Keratinocyte (primary cell): ENCODE data around the gene PPEF2. TPM values are rescaled to one million over a fixed set of nuclear protein-coding genes. Genes with fewer than 3 reads are reported as not detected.

Experiments
- DNase-seq: peaks from one replicate; pipeline ENCODE4 v3.0.0-alpha.2; 2011; ENCODE audit warnings: low read depth, missing footprints, low spot score
- FAIRE-seq: peaks from 2 replicates; lab custom pipeline; 2011; peaks lifted over from hg19 to GRCh38; lab: Jason Lieb, UNC
- H2AFZ ChIP-seq: 2 replicates; pipeline ENCODE4 v1.6.0; 2012; ENCODE audit warnings: low read length, control low read depth, inconsistent platforms; ENCODE audit not compliant: control insufficient read depth
- H3K27ac ChIP-seq: 2 replicates; pipeline ENCODE4 v1.5.1; 2011; ENCODE audit warnings: low read length; ENCODE audit not compliant: control insufficient read depth, insufficient read depth
- H3K27me3 ChIP-seq: 3 replicates; pipeline ENCODE4 v1.6.0; 2011; ENCODE audit warnings: low read length; ENCODE audit not compliant: control insufficient read depth, insufficient read depth; ENCODE audit errors: extremely low read depth
- H3K36me3 ChIP-seq, 2 experiments: 2 replicates in 1 of 2; 3 replicates in 1 of 2; pipeline ENCODE4 v1.5.1; 2011; ENCODE audit warnings: low read length in 2 of 2, mild to moderate bottlenecking in 1 of 2; ENCODE audit not compliant: control insufficient read depth in 2 of 2, insufficient read depth in 2 of 2; ENCODE audit errors: extremely low read depth in 1 of 2
- H3K4me1 ChIP-seq: 3 replicates; pipeline ENCODE4 v1.5.1; 2011; ENCODE audit warnings: low read length; ENCODE audit not compliant: control insufficient read depth, insufficient read depth; ENCODE audit errors: extremely low read depth
- H3K4me2 ChIP-seq: 3 replicates; pipeline ENCODE4 v1.6.0; 2011; ENCODE audit warnings: low read depth, low read length; ENCODE audit not compliant: control insufficient read depth, insufficient read depth; ENCODE audit errors: extremely low read depth
- H3K4me3 ChIP-seq, 3 experiments: fragments of 200-600 bp in 1 of 3; sonication (generic) in 1 of 3; 2 replicates in 2 of 3; 3 replicates in 1 of 3; pipeline ENCODE4 v1.5.1; 2011 to 2016; ENCODE audit warnings: low read length in 3 of 3, mild to moderate bottlenecking in 3 of 3, control low read depth in 2 of 3, inconsistent platforms in 1 of 3, low read depth in 1 of 3, mixed read lengths in 1 of 3, mixed run types in 1 of 3, moderate library complexity in 1 of 3; ENCODE audit not compliant: control insufficient read depth in 2 of 3, insufficient read depth in 2 of 3; ENCODE audit errors: extremely low read depth in 1 of 3
- H3K79me2 ChIP-seq: 2 replicates; pipeline ENCODE4 v1.6.0; 2012; ENCODE audit warnings: low read length; ENCODE audit not compliant: control insufficient read depth, insufficient read depth
- H3K9ac ChIP-seq: 3 replicates; pipeline ENCODE4 v1.6.0; 2011; ENCODE audit warnings: low read length; ENCODE audit not compliant: control insufficient read depth, insufficient read depth; ENCODE audit errors: extremely low read depth
- H3K9me1 ChIP-seq: 3 replicates; pipeline ENCODE4 v1.6.0; 2011; ENCODE audit warnings: low read length; ENCODE audit not compliant: control insufficient read depth, insufficient read depth; ENCODE audit errors: extremely low read depth
- H3K9me3 ChIP-seq: 2 replicates; pipeline ENCODE4 v1.5.1; 2012; ENCODE audit warnings: low read depth, low read length; ENCODE audit not compliant: control insufficient read depth
- H4K20me1 ChIP-seq: 3 replicates; pipeline ENCODE4 v1.6.0; 2011; ENCODE audit warnings: low read length; ENCODE audit not compliant: control insufficient read depth, insufficient read depth; ENCODE audit errors: extremely low read depth
- EZH2 ChIP-seq: IDR thresholded peaks from one replicate; pipeline ENCODE4 v1.6.1; 2012; ENCODE audit warnings: inconsistent platforms, mild to moderate bottlenecking, low read length, moderate library complexity
- dilution Hi-C: fragments of 300-500 bp; cut with MboI; formaldehyde crosslinking; loops from one replicate; pipeline ENCODE4 v1.7.0; 2020; ENCODE audit warnings: low sequenced_read_pairs; ENCODE audit not compliant: extremely low pct_ligation_motif_present
- polyA plus RNA-seq, 5 experiments: library from polyadenylated mRNA; depleted of rRNA in 3 of 5; stranded (reverse) in 3 of 5; stranded (forward) in 1 of 5; unstranded in 1 of 5; fragments of >200 nt; gene quantifications; 1 replicate in 1 of 5; 2 replicates in 3 of 5; 3 replicates in 1 of 5; pipeline versions ENCODE4 v1.2.1 to v1.2.3, GENCODE V29; 2011 to 2012; ENCODE audit warnings: missing spikeins in 2 of 5, low read depth in 1 of 5, low replicate concordance in 1 of 5
- TF ChIP-seq, protein P1 (sequence below), 3 experiments: IDR thresholded peaks in 1 of 3; conservative IDR thresholded peaks in 1 of 3; optimal IDR thresholded peaks in 1 of 3; 2 replicates in 2 of 3; 3 replicates in 1 of 3; pipeline versions ENCODE3 to v1.5.1; 2011; ENCODE audit warnings: low read length in 3 of 3, mild to moderate bottlenecking in 3 of 3, moderate library complexity in 2 of 3, control low read depth in 1 of 3, inconsistent platforms in 1 of 3; ENCODE audit not compliant: insufficient read depth in 2 of 3; ENCODE audit errors: extremely low read depth in 1 of 3

Gene PPEF2
- polyA plus RNA-seq, 1 donor (not counting 4 experiments of a cell fraction or from before 2014, with no cell fraction given): 0.03 TPM

DNA sequence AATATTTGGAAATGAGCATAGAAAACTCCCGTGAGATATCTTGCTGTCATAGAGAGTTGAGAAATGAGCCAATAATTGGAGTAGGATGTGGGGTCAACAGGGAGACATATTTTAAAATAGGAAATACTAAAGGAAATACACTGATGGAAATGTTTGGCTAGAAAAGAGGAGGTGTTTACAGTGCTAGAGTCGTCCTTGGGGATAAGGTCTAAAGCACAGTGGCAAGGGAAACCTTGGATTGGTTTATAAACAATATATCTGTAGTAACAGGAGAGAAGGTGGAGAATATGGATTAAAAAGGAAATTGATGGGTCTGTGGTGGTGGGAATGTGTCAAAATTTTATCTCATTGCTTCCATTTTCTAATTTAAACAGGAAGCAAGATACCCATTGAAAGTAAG, 82.1 kb downstream of the PPEF2 start:
- no peak overlapping the region for H3K27ac ChIP-seq
- peaks cover 0 to 2% of the 10 kb centered on the region in 2 experiments for H3K36me3 ChIP-seq
- dilution Hi-C loops: no loop called here
- H3K4me2 ChIP-seq: no peak overlapping the region
- H3K27me3 ChIP-seq: no peaks in the 10 kb centered on the region
- no peaks in the 10 kb centered on the region for H3K9me1 ChIP-seq
- H3K79me2 ChIP-seq: no peaks in the 10 kb centered on the region
- no peak overlapping the region for H3K9ac ChIP-seq
- no peak for TF ChIP-seq EZH2
- TF ChIP-seq, protein P1, sequence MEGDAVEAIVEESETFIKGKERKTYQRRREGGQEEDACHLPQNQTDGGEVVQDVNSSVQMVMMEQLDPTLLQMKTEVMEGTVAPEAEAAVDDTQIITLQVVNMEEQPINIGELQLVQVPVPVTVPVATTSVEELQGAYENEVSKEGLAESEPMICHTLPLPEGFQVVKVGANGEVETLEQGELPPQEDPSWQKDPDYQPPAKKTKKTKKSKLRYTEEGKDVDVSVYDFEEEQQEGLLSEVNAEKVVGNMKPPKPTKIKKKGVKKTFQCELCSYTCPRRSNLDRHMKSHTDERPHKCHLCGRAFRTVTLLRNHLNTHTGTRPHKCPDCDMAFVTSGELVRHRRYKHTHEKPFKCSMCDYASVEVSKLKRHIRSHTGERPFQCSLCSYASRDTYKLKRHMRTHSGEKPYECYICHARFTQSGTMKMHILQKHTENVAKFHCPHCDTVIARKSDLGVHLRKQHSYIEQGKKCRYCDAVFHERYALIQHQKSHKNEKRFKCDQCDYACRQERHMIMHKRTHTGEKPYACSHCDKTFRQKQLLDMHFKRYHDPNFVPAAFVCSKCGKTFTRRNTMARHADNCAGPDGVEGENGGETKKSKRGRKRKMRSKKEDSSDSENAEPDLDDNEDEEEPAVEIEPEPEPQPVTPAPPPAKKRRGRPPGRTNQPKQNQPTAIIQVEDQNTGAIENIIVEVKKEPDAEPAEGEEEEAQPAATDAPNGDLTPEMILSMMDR (optimal IDR thresholded peaks at IDR 0.05 in 1 of 3, IDR thresholded peaks at IDR 0.05 in 1 of 3, conservative IDR thresholded peaks at IDR 0.05 in 1 of 3; ENCODE audit: extremely low read depth in 1 of 3, insufficient read depth in 2 of 3, low read length in 3 of 3): no peak
- no peaks in the 10 kb centered on the region for H4K20me1 ChIP-seq
- DNase-seq (no peak), FAIRE-seq (no peak)
- H3K9me3 ChIP-seq: no peaks in the 10 kb centered on the region
- no peak overlapping the region for H2AFZ ChIP-seq
- no peaks in the 10 kb centered on the region for H3K4me1 ChIP-seq
- H3K4me3 ChIP-seq: no peak overlapping the region

DNA sequence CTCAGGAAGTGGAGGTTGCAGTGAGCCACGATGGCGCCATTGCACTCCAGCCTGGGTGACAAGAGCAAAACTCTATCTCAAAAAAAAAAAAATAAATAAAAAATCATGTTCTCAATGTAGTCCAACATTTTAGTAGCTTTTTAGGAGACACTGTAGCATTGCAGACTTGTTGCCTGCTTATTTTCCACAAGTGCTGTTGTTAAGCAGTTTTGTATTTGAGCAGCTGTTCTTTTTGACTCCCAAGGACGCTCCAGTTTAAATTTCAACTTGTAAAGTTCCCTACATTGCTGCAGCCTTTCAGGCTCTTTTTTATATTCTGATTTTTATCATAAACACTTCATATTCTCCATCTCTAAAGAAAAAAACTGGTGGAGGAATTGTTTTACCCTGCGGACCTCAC, 83.1 kb downstream of the PPEF2 start:
- Histone ChIP-seq H3K27ac (no peak overlapping the region), H4K20me1 (no peaks in the 10 kb centered on the region), H3K4me3 (no peak overlapping the region), H3K4me2 (no peak overlapping the region), H3K9ac (no peak overlapping the region), H3K79me2 (no peaks in the 10 kb centered on the region), H3K27me3 (no peaks in the 10 kb centered on the region), H3K4me1 (no peaks in the 10 kb centered on the region), H2AFZ (no peak overlapping the region), H3K9me1 (no peaks in the 10 kb centered on the region), H3K9me3 (no peaks in the 10 kb centered on the region), H3K36me3 (peaks cover 0 to 10% of the 10 kb centered on the region in 2 experiments)
- dilution Hi-C loops: no loop called here
- no peak for FAIRE-seq
- TF ChIP-seq EZH2: no peak
- TF ChIP-seq, protein P1 (optimal IDR thresholded peaks at IDR 0.05 in 1 of 3, IDR thresholded peaks at IDR 0.05 in 1 of 3, conservative IDR thresholded peaks at IDR 0.05 in 1 of 3; ENCODE audit: extremely low read depth in 1 of 3, insufficient read depth in 2 of 3, low read length in 3 of 3): no peak
- DNase-seq: no peak
